ENCODE results near the gene APLP1.

- TF ChIP-seq REST (IDR thresholded peaks at IDR 0.05) (no peak), CTCF (IDR thresholded peaks at IDR 0.05) (no peak), HDAC2 (IDR thresholded peaks at IDR 0.05) (no peak), ZC3H11A (IDR thresholded peaks at IDR 0.05) (no peak), POLR2A (IDR thresholded peaks at IDR 0.05; ENCODE audit: low read length) (no peak), NFE2L2 (conservative IDR thresholded peaks at IDR 0.05; ENCODE audit: low read length) (no peak), EHMT2 (IDR thresholded peaks at IDR 0.05; ENCODE audit: low read depth) (no peak), ESRRA (IDR thresholded peaks at IDR 0.05; ENCODE audit: borderline replicate concordance, low read length) (no peak), POLR2AphosphoS2 (conservative IDR thresholded peaks at IDR 0.05; ENCODE audit: low read length) (no peak), PBX3 (IDR thresholded peaks at IDR 0.05) (no peak), EP300 (IDR thresholded peaks at IDR 0.05) (no peak), RAD21 (conservative IDR thresholded peaks at IDR 0.05 in 1 of 2, IDR thresholded peaks at IDR 0.05 in 1 of 2) (no peak), MYC (IDR thresholded peaks at IDR 0.05; ENCODE audit: borderline replicate concordance, low read length) (no peak), MAX (IDR thresholded peaks at IDR 0.05) (no peak)
These were observed 41.3 kb downstream of the APLP1 start for GRCh38 chr19:35909684-35910035.
